ENCODE results near the gene TTC29.

The TTC29 gene

GRCh38 chr4:146790515-146790914 is 155.1 kb downstream of the TTC29 start:
- Histone ChIP-seq H3K9me3 (ENCODE audit: control insufficient read depth, insufficient read depth, low read depth, low read length) (no peaks in the 10 kb centered on the region), H3K4me3 (ENCODE audit: low read depth, low read length) (no peak overlapping the region), H3K27ac (ENCODE audit: extremely low read depth, low read depth, low read length) (no peak overlapping the region), H3K4me1 (ENCODE audit: control insufficient read depth, insufficient read depth, low read length) (no peaks in the 10 kb centered on the region), H3K36me3 (ENCODE audit: control insufficient read depth in 2 of 2, insufficient read depth in 1 of 2, low read length in 2 of 2) (no peaks in the 10 kb centered on the region)
- ChIA-PET POLR2A (no interaction called here), CTCF (interaction anchor here (0.6 kb wide), 1 partner anchor 9 kb away, joined by 4 read pairs; no protein-coding TSS in a partner anchor)
- TF ChIP-seq, protein P1, sequence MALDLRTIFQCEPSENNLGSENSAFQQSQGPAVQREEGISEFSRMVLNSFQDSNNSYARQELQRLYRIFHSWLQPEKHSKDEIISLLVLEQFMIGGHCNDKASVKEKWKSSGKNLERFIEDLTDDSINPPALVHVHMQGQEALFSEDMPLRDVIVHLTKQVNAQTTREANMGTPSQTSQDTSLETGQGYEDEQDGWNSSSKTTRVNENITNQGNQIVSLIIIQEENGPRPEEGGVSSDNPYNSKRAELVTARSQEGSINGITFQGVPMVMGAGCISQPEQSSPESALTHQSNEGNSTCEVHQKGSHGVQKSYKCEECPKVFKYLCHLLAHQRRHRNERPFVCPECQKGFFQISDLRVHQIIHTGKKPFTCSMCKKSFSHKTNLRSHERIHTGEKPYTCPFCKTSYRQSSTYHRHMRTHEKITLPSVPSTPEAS (tag by site-specific recombination; IDR thresholded peaks at IDR 0.05) = no peak

DNA sequence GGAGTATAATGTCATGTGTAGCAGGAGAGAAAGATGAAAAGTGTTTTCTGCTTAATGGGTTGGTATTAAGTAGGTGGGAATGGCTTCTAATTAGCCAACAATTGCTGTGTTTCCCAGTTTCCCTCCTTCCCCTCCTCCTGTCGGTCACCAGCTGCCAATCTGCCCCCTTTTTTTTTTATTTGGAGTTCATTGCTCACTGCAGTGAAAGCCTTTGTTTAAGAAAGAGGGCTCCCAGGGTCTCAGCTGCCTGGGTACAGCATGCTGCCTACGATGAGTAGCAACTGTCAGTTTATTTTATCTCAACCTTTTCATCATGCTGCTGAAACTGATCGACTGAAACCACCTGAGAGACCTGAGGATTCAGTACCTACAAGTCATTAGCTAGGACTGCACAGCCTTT is 157.9 kb downstream of the TTC29 start:
- TF ChIP-seq ZNF324 (tag by site-specific recombination; IDR thresholded peaks at IDR 0.05) (no peak), ZNF571 (tag by site-specific recombination; IDR thresholded peaks at IDR 0.05) (no peak), KLF1 (tag by site-specific recombination; IDR thresholded peaks at IDR 0.05) (no peak), SP2 (tag by site-specific recombination; IDR thresholded peaks at IDR 0.05) (no peak), KLF7 (tag by site-specific recombination; IDR thresholded peaks at IDR 0.05; ENCODE audit: borderline replicate concordance) (no peak), ZNF549 (tag by site-specific recombination; IDR thresholded peaks at IDR 0.05) (no peak), ZNF10 (tag by site-specific recombination; IDR thresholded peaks at IDR 0.05) (no peak), ZNF707 (tag by site-specific recombination; IDR thresholded peaks at IDR 0.05) (no peak), REPIN1 (tag by site-specific recombination; IDR thresholded peaks at IDR 0.05; ENCODE audit: low read depth) (no peak), MZF1 (tag by site-specific recombination; IDR thresholded peaks at IDR 0.05; ENCODE audit: borderline replicate concordance) (no peak), ZSCAN30 (tag by site-specific recombination; IDR thresholded peaks at IDR 0.05) (no peak)
- H3K36me3 ChIP-seq (ENCODE audit: control insufficient read depth in 2 of 2, insufficient read depth in 1 of 2, low read length in 2 of 2) = no peaks in the 10 kb centered on the region
- no peaks in the 10 kb centered on the region for H3K4me1 ChIP-seq (ENCODE audit: control insufficient read depth, insufficient read depth, low read length)
- ChIA-PET POLR2A (no interaction called here), CTCF (no interaction called here)
- H3K9me3 ChIP-seq (ENCODE audit: control insufficient read depth, insufficient read depth, low read depth, low read length) = no peaks in the 10 kb centered on the region
- no peak overlapping the region for H3K27ac ChIP-seq (ENCODE audit: extremely low read depth, low read depth, low read length)
- H3K4me3 ChIP-seq (ENCODE audit: low read depth, low read length) = no peak overlapping the region

- H3K36me3 ChIP-seq (ENCODE audit: control insufficient read depth in 2 of 2, insufficient read depth in 1 of 2, low read length in 2 of 2) = no peaks in the 10 kb centered on the region
- TF ChIP-seq ZNF19 (tag by site-specific recombination; IDR thresholded peaks at IDR 0.05; ENCODE audit: low read depth) (no peak), ZNF571 (tag by site-specific recombination; IDR thresholded peaks at IDR 0.05) (no peak), ZXDB (tag by site-specific recombination; IDR thresholded peaks at IDR 0.05) (no peak), ZNF621 (tag by site-specific recombination; IDR thresholded peaks at IDR 0.05) (no peak), KLF10 (tag by site-specific recombination; IDR thresholded peaks at IDR 0.05) (no peak), HIC1 (tag by site-specific recombination; IDR thresholded peaks at IDR 0.05) (no peak), ZNF549 (tag by site-specific recombination; IDR thresholded peaks at IDR 0.05) (no peak), ZNF266 (tag by site-specific recombination; IDR thresholded peaks at IDR 0.05; ENCODE audit: low read depth) (no peak), ZEB2 (tag by site-specific recombination; IDR thresholded peaks at IDR 0.05) (no peak)
- TF ChIP-seq, protein P2, sequence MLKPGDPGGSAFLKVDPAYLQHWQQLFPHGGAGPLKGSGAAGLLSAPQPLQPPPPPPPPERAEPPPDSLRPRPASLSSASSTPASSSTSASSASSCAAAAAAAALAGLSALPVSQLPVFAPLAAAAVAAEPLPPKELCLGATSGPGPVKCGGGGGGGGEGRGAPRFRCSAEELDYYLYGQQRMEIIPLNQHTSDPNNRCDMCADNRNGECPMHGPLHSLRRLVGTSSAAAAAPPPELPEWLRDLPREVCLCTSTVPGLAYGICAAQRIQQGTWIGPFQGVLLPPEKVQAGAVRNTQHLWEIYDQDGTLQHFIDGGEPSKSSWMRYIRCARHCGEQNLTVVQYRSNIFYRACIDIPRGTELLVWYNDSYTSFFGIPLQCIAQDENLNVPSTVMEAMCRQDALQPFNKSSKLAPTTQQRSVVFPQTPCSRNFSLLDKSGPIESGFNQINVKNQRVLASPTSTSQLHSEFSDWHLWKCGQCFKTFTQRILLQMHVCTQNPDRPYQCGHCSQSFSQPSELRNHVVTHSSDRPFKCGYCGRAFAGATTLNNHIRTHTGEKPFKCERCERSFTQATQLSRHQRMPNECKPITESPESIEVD (tag by site-specific recombination; IDR thresholded peaks at IDR 0.05) = no peak
- no peaks in the 10 kb centered on the region for H3K9me3 ChIP-seq (ENCODE audit: control insufficient read depth, insufficient read depth, low read depth, low read length)
- POLR2A ChIA-PET = no interaction called here
- H3K4me3 ChIP-seq (ENCODE audit: low read depth, low read length) = no peak overlapping the region
- CTCF ChIA-PET = no interaction called here
- no peaks in the 10 kb centered on the region for H3K4me1 ChIP-seq (ENCODE audit: control insufficient read depth, insufficient read depth, low read length)
- H3K27ac ChIP-seq (ENCODE audit: extremely low read depth, low read depth, low read length) = no peak overlapping the region
These were observed 169.0 kb downstream of the TTC29 start for GRCh38 chr4:146776691-146777090.

All from HEK293 (cell line).